ENCODE measurements around the gene ACOX1.
A peak's percentile ranks its signal among the peaks of the same experiment; 100 is the strongest.

Gene ACOX1

DNA sequence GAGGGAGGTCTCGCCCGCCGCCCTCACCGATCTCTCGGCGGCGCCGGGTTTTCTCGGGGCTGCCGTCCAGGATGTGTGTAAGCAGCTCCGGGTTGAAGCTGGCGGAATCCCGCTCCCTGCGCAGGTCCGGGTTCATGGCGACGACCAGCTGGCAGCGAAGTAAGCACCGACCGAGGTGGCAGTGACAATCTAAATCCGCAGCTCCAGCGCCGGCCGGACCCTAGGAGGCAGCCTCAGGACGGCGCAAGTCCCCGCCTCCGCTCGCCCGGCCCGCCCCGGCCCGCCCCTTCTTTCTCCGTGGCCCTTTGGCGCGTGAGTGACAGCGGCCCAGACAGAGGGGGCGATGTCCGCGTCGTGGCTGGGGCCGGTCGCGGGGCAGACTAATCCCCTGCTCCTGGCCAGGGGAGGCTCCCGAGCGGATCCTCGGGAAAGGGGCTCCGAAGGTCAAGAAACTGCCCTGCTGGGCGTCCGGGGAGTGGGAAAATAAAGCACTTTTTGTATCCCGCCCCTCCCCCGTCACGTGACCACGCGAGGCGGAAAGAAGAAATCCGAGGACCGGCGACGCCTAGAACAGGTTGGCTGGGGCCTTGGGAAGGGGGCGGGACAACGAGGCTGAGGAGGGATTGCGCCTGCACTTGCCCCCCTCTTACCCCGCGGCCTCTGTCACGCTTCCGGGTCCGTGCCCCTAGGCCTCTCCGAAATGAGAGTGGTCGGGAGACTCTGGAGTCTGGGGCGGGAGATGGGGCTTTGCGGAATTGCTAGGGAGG lies at the start of gene ACOX1, which contains the start of gene TEN1:
TSS of gene ACOX1 (minus strand) at position 229 of the 767 bp plus-strand sequence. CDS start at position 136, 93 bp downstream.
TSS of gene TEN1 (plus strand) at position 303 of the 767 bp plus-strand sequence. CDS start 6,953 bp downstream, outside the sequence.
- DNase-seq, result peak; percentile 95

DNA sequence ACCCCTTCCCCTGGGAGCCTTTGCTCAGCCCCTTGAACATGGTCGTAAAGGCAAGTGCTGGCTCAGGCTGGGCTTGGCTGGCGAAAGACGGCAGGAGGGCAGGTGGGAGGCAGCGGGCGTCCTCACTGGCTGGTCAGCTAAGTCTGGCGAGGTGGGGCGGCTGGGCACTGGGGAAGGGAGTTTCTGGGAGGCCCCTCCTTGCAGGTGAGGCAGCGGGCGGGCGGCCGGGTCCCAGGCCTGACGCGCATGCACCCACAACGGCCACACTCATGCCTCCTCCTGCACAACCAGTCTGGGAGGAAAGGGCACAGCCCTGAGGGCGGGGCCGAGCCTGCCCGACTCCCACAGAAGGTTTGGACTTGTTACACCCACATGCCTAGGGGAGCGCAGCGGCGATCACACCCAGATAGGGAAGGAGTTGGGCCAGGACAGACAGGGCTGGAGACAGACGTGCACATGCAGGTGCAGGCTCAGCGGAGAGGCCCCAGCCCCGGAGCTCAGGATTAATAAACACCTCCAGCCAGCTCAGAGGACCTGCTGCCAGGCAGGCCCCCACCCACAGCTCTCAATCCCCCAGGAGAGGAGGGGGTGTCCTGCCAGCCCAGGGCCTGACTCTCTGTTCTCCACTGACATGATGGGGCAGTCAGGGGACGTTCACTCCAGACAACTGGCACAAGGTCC lies 48.3 kb upstream of the ACOX1 start, which contains the start of gene EVPL:
TSS of gene EVPL (minus strand) at position 148 of the 681 bp plus-strand sequence. CDS start at position 40, 108 bp downstream.
- no peak for DNase-seq

DNA sequence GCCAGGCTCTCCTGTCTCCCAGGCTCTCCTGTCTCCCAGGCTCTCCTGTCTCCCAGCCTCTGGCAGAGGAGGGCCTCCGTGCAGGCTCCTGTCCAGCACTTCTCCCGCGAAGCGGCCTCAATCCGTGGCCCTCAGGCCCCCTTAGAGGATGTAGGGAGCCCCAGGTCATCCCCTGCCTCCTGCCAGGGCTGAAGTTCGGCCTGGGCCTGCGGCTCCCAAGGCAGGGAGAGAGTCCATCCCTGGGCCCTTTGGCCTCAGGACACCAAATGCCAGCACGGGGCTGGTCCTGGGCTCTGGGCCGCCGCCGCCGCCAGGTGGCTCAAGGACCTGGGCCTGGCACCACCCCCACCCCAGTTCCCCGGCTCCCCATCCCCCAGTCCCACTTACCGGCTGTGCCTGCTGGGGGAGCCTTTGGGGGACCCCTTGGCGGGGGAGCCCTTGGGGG lies 47.8 kb upstream of the ACOX1 start:
- DNase-seq, result no peak

DNA sequence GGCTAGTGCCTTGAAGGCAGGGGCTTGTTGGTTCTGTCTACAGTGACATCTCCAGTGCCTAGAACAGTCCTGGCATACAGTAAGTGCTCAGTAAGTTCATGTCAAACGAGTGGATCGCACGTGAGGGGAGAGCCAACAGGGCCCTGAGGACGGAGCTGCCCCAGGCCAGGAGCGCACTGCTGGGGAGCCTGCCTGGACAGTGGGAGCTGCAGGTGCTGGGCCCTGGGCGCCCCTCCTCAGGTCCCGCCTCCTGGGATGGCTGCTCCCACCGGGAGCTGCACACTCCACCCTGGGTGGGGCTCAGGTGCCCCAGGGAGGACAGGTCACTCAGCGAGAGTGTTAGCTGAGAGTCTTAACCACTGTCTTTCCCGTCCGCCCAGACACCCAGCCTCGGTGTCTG lies 46.3 kb upstream of the ACOX1 start:
- no peak for DNase-seq

DNA sequence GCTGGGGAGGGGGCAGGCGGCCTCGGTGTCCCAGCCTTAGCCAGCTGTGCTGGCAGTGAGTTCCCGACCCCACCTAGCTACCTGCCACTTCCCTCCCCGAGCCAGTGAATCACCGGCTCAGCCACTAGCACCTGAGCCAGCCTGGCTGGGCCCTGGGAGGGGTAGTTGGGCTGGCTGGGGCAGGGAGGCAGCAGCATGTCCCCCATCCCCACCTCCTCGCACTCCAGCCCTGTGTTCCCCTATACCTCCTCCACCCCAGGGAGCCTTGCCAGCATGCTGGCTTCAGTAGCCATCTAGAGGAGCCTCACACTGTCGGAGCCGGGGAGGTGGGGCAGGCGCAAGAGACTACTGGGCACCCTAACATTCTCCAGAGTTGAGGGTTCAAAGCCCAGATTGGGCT lies 45.4 kb upstream of the ACOX1 start:
- no peak for DNase-seq

DNA sequence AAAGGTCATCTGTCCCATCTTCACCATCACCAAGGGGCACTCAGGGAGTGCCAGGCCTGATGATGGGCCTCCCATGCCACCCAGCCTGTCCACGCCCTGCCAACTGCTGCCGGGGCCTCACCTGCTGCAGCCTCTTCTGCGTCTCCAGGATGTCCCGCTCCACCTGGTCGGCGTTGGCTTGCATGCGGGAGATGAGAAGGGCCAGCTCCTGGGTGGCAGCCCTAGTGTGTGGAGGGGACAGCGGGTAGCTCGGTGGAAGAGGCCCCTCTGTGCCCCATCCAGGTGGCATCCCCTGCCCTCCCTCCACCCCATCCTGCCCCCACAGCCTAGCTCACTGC lies 44.9 kb upstream of the ACOX1 start:
- no peak for DNase-seq

DNA sequence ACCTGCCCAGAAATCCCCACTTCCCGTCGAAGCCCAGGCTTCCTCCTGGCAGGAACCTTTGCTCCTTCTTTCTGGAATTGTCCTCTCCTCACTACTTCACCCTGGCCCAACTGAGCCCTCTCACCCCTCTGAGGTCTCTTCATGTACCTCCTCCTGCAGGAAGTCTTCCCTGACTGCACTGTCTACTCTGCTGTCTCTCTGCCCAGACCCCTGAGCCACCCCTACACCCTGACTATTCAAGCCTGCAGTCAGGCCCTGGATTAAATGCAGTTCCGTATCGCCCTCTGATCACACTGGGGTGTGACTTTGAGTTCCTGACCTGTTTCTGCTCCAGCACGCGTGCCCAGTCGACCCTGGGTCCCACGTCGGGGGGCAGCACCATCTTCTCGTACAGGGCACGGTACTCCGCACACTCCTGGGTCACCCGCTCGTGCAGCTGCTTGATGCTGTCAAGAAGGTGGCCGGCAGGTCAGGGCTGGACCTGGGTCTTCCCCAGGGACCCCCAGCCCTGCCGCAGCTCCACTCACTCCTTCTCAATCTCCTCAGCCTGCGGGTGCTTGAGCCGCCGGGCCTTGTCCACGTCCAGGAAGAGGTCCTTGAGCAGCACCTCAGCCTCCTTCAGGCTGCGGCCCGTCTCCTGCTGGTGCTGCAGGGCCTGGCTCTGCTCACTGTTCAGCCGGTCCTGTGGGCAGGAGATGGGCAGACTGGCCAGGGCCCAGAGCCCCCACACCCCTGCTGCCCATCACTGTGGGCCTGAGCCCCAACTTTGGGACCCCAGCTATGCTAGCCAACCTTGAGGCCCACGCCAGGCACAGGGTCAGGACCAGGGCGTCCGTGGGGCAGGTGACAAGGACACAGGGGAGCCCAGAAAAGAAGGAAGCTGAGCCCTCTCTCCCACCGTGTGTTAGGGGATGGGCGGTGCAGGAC lies 44.3 kb upstream of the ACOX1 start:
- no peak for DNase-seq

DNA sequence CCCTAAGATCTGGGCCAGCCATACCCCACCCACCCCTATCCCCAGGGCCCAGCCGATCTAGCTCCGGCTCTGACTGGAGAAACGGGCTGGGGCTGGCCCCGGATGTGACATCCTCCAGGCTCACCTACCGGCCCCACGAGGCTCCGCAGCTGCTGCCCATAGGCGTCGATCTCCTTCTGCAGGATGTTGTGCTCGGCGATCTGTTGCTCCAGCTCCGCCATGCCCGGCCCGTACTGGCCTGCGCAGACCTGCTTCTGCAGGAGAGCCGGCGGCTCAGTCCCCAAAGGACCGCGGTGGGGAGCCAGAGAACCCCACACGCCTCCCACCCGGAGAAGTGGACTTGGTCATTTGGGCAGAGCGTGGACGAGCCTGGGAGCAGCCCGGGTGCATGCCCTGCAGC lies 43.3 kb upstream of the ACOX1 start:
- DNase-seq, result no peak

DNA sequence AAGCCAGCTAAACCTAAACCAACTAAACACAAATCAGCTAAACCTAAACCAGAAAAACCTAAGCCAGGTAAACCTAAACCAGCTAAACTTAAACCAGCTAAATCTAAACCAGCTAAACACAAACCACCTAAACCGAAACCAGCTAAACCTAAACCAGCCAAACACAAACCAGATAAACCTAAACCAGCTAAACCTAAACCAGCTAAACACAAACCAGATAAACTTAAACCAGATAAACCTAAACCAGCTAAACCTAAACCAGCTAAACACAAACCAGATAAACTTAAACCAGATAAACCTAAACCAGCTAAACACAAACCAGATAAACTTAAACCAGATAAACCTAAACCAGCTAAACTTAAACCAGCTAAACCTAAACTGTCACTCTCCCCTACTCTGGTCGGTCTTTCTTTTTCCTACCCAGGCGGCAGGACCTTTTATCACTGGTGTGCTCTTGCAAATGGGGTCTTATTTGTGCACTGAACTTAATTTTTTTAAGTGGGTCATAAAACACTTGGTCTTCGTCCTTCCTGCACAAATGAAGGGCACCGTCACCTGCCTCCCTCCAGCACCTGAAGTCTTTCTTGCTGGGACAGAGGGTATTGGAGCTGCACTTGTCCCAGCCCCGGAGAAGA lies 41.0 kb upstream of the ACOX1 start:
- DNase-seq, result no peak

DNA sequence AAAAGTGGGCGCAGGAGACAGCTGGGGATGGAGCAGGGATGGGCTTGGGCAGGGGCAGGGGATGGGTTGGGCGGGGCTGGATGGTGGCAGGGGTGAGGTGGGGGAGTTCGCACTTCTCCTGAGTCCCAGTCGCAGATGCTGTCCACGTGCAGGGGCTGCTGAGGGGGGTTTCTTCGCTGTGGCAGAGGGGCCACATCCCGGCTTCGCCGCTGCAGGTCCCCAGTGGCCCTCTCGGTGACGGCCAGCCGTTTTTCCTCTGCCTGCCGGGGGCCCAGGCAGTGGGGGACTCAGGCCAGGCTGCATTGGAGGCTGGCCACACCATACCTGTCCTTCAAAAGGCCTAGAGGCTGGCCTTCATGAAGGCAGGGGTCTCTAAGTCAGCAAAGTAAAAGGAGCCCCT lies 39.8 kb upstream of the ACOX1 start:
- DNase-seq, result no peak

DNA sequence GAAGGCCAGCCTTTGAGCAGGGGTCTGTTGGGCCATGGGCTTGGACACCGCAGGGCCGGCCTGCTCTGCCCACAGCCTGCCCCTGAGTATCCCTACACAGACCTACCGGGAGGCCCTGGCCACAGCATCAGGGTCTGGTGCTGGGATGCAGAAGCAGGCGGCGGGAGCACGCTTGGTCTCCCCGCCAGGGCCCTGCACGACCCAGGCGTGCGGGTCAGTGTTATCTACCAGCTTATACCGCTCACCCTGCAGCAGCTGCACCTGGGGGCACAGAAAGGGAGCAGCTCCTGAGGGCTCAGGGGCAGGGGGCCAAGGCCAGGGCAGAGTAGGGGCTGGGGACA lies 39.3 kb upstream of the ACOX1 start:
- no peak for DNase-seq

DNA sequence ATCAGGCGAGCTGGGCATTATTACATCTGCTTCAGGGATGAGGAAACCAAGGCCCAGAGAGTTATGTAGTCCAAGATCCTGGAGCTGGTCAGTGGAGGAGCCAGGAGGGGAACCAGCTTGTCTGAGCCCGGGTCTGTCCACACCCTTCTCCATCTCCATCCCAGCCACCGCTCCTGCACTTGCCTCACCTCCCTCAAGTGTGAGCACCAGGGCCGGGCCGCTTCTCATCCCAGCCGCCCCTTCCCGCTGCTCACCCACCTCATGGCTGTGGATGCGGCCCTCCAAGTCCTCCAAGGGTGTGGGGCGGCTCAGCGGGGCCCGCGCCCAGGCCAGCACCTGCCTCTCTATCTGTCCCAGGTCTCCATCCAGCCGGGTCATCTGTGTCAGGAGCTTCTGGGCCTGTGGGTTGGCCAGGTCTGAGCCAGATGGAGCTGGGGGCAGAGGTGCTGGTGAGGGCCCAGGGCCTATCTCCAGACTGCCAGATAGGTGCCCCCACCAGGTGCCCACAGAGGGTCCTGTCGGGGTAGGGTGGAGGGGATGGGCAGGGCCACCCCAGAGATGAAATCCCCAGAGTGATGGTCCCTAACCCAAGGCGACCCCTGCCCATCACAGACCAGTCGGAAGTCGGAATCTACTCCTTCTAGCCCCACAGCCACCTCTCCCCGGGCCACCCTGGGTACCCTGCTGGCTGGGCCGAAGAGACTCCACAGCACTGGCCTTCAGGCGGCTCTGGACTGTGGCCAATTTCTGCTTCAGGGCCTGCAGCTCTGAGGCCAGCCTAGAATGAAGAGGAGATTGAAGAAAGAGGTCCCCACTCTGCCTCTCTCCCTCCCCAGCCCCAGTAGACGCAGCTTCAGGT lies 38.7 kb upstream of the ACOX1 start:
- DNase-seq, result no peak

DNA sequence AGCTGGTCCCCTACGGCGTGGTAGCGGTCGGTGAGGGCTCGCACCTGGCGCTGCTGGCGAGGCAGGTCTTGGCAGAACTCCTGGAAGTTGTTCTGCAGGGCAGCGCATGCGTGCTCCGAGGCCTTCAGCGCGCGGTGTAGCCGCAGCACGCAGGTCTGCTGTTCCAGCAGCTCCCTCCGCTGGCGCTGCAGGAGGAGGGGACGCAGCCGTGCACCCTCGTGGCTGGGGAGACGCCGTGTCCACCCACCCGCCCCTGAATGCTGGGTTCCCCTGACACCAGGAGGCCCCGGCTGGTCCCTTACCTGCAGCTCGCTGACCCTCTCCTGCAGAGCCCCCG lies 35.9 kb upstream of the ACOX1 start:
- DNase-seq, result no peak

DNA sequence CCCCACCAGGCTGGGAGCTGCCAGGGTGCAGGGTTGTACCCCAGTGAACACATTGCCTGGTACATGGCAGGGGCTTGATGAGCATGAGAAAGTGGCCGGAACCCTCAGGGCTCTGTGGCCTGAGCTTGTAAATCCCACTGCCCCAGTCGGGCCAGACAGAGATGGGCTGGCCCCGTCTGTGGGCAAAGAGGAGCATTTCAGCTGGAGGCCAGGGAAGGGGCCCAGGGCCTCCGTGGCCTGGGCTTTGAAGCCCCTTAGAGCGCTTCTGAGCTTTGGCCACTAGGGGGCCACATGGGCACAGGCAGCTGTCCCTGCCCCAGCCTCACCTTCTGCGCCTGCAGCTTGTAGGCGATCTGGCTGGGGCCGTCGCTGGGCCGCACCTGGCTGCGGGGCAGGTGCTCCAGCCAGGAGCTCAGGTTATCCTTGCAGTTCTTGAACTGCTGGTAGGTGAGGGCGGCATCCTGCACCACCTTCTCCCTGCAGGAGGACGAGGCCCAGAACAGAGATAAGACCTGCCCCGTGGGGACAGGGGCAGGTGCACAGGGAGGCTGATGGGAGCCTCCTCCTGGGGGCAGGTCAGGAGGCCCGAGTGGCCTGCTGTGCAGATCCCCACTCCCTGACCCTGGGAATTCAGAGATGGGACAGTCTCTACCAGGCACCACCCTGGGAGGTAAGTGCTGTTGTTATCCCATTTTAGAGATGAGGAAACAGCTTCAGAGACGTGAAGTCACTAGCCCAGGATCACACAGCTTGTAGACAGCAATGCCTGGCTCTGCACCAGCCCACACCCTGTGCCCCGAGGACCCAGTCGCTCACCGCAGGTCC lies 35.3 kb upstream of the ACOX1 start:
- DNase-seq, result peak; percentile 16

DNA sequence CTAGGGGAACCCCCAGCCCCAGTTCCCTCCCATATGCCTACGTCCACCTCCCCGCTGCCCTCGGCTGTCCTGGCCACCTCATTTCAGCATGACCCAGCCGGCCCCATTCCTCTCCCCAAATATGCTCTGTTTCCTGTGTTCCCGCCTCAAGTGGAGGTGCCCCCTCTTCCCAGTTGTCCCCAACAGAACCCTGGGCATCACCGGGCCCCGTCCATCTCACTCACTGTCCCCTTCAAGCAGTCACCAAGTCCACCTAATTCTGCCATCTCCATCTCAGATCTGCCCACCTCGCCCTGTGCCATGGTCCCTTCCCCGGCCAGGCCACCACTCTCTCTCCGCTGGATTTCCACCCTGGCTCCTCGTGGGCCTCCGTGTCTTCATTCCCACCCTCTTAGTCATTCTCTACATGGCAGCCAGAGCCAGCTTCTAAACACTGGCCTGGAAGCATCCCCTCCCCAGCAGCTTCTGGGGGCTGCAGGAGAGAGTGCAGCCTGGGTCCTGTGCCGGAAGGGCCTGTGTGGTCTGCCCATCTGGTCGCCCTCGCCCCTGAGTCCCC lies 34.5 kb upstream of the ACOX1 start:
- DNase-seq, result no peak

DNA sequence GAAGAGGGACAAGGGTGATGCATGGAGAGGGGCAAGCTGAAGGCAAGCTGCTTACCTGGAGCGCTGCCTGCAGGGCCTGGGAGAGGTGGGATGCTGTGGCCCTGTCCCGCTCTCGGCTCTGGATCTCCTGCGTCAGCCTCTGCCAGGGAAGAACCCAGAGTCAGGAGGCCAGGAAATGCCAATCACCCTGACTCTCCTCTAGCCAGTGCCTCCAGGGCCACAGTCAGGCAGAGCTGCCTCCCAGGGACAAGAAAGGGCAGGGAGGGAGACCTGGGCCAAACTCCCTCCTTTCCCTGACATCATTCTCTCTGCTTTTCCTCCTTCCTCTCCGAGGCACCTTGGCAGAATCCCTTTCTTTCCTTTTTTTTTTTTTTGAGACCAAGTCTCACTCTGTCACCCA lies 33.0 kb upstream of the ACOX1 start:
- DNase-seq, result no peak

DNA sequence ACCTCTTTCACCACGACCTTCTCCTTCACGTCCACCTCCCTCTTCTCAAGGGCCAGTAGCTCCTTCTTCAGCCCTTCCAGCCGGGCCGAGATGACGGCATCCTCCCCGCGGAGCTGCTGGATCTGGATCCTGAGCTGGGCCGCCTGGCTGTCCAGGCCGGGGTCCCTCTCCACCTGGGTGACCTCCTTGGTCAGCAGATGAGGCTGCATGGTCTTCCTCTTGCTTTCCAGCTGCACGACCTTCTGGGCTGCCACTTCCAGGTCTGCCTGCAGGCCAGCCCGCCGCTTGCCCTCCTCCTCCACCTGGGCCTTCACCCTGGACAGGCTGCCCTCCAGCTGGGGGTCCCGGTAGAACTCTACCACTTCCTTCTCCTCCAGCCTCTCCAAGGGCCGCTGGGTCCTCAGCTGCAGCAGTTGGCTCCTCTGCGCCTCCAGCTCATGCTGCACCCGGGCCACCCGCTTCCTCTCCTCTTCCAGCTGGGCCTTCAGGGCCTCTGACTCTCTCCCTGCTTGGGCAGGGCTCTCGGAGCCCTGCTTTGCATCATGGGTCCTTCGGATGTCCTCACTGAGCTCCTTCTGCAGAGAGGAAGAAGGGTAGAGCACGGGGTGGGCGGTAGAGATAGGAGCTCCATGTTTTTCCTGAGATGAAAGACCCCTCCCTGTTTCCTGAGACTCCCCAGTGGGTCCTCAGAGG lies 31.1 kb upstream of the ACOX1 start:
- DNase-seq, result no peak

DNA sequence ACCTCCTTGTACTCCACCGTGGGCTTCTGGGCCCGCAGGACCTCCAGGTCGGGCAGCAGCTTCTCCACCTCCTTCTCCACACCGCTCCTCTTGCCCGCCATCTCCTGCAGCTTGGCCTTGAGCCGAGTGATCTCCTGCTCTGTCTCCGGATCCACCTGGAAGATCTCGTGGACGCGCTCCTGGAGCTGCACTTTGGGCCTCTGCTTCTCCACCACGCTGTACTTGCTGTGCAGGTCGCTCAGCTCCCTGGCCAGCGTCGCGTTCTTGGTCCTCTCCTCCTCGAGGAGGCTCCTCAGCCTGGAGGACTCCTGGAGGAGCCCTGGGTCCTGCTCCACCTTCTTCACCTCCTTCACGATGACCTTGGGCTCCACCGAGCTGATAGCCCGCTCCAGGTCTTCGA lies 30.5 kb upstream of the ACOX1 start:
- DNase-seq, result no peak

DNA sequence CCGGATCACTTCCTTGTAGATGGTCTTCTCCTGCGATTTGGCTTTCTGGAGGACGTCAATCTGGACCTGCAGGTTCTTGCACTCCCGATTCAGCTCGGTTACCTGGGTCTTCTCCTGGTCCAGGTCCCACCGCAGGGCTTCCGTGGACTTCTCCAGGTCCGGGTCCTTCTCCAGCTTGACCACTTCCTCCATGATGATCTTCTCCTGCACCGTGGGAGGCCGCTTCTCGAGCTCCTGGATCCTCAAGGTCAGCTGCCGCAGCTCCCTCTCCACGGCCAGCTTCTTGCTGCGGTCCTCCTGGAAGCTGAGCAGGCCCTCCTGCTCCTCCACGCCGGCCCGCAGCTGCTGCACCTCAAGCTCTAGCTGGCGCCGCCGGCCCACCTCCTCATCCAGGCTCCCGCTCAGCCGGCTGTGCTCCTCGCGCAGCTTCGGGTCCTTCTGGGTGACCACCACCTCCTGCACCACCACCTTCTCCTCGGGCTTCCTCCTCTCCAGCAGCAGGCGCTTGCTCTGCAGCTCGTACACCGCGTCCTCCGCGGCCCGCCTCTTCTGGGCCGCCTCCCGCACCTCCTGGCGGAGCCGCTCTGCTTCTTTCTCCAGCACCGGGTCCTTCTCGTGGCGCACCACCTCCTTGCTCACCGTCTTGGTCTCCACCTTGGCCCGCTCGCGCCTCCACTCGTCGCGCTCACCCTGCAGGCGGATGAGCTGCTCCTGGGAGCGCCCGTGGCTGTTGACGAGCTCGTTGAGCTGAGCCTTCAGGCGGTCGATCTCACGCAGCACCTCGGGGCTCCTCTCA lies 29.9 kb upstream of the ACOX1 start:
- DNase-seq, result no peak
